C4-2B (cell line): ENCODE data around the gene INHBC.
"Not testable (repeated sequence)": the region's sequence is repeated elsewhere in the genome, so short reads cannot be mapped to it uniquely, and the experiment has no call there.

Experiments
- H3K27ac ChIP-seq: fragments of 450-650 bp; 2 replicates; pipeline ENCODE4 v1.5.1; 2017
- CTCF ChIP-seq: fragments of 450-650 bp; conservative IDR thresholded peaks from 2 replicates; pipeline ENCODE4 v1.5.1; 2017; ENCODE audit warnings: mild to moderate bottlenecking
- ZFX ChIP-seq: fragments of 450-650 bp; IDR thresholded peaks from 2 replicates; pipeline ENCODE4 v1.6.1; 2017

INHBC gene

GRCh38 chr12:57430112-57430930 is 4.3 kb upstream of the INHBC start:
- TF ChIP-seq ZFX (peak; percentile 90), CTCF (no peak)
- peak overlapping the region; percentile 89 for H3K27ac ChIP-seq

- H3K27ac ChIP-seq, result peak within 1 kb of the TSS; percentile 89
- TF ChIP-seq CTCF (no peak), ZFX (no peak)
These were observed 3.5 kb upstream of the INHBC start, which contains the start of gene R3HDM2 for GRCh38 chr12:57430931-57431566. Gene R3HDM2, minus strand, starts transcription at chr12:57431043. Its CDS starts 120,615 bp downstream, at chr12:57310428.

- TF ChIP-seq CTCF (no peak), ZFX (no peak)
- H3K27ac ChIP-seq, result peak overlapping the region; percentile 26
These were observed 2.9 kb upstream of the INHBC start for GRCh38 chr12:57431654-57432188.

GRCh38 chr12:57433370-57433769 is 1.2 kb upstream of the INHBC start:
- H3K27ac ChIP-seq, result no peak overlapping the region

GRCh38 chr12:57435293-57435692 is 709 bp downstream of the INHBC start:
- TF ChIP-seq CTCF (no peak), ZFX (no peak)
- no peak overlapping the region for H3K27ac ChIP-seq

More at GRCh38 chr12:57433370-57433769, 1.2 kb upstream of the INHBC start:
- TF ChIP-seq CTCF, result no peak
- no peak for TF ChIP-seq ZFX

- TF ChIP-seq CTCF (no peak), ZFX (no peak)
- no peak overlapping the region for H3K27ac ChIP-seq
These were observed 3.8 kb downstream of the INHBC start for GRCh38 chr12:57438400-57438799.

- H3K27ac ChIP-seq, result no peak overlapping the region
- TF ChIP-seq CTCF (no peak), ZFX (no peak)
These were observed 5.2 kb downstream of the INHBC start for GRCh38 chr12:57439762-57440266.

- not testable (repeated sequence) for H3K27ac ChIP-seq
These were observed 6.8 kb downstream of the INHBC start for GRCh38 chr12:57441393-57441792.
